Neural progenitor cell (in vitro differentiated cells): ENCODE results near the gene LRRTM3. TPM values are rescaled to one million over a fixed set of nuclear protein-coding genes. Genes with fewer than 3 reads are reported as not detected.
A peak's percentile ranks its signal among the peaks of the same experiment; 100 is the strongest.

Experiments used
- DNase-seq: peaks from one replicate; pipeline ENCODE4 v3.0.0-alpha.2; 2016; ENCODE audit warnings: low spot score
- H2AFZ ChIP-seq: fragments of 200-600 bp; sonication (generic); replicated peaks from 2 replicates; pipeline ENCODE4 v1.6.1; 2016; ENCODE audit warnings: antibody characterized with exemption
- H3F3A ChIP-seq: fragments of 200-600 bp; sonication (generic); 2 replicates; pipeline ENCODE4 v1.6.1; 2016; ENCODE audit warnings: antibody characterized with exemption, low read depth
- H3K27ac ChIP-seq: fragments of 200-600 bp; sonication (generic); 2 replicates; pipeline ENCODE4 v1.5.1; 2016; ENCODE audit warnings: mild to moderate bottlenecking
- H3K27me3 ChIP-seq: fragments of 200-600 bp; sonication (generic); 2 replicates; pipeline ENCODE4 v1.6.1; 2016; ENCODE audit warnings: mild to moderate bottlenecking, moderate library complexity
- H3K36me3 ChIP-seq: fragments of 200-600 bp; sonication (generic); 2 replicates; pipeline ENCODE4 v1.5.1; 2016
- H3K4me1 ChIP-seq: fragments of 200-600 bp; sonication (generic); 2 replicates; pipeline ENCODE4 v1.6.1; 2016; ENCODE audit warnings: mixed run types
- H3K4me2 ChIP-seq: fragments of 200-600 bp; sonication (generic); 2 replicates; pipeline ENCODE4 v1.6.1; 2016
- H3K4me3 ChIP-seq: fragments of 200-600 bp; sonication (generic); 2 replicates; pipeline ENCODE4 v1.5.1; 2016
- H3K79me2 ChIP-seq: fragments of 200-600 bp; sonication (generic); 2 replicates; pipeline ENCODE4 v1.6.1; 2016; ENCODE audit warnings: low read depth
- H3K9ac ChIP-seq: fragments of 200-600 bp; sonication (generic); 2 replicates; pipeline ENCODE4 v1.6.1; 2016
- H3K9me3 ChIP-seq: fragments of 200-600 bp; sonication (generic); 2 replicates; pipeline ENCODE4 v1.5.1; 2016; ENCODE audit warnings: low read depth
- H4K20me1 ChIP-seq: fragments of 200-600 bp; sonication (generic); 2 replicates; pipeline ENCODE4 v1.6.1; 2016; ENCODE audit warnings: low read depth
- H3K27ac Mint-ChIP-seq: 3 replicates; pipeline ENCODE4 v1.8.0; 2021; ENCODE audit warnings: mixed read lengths
- H3K27me3 Mint-ChIP-seq: 2 replicates; pipeline ENCODE4 v1.8.0; 2022; ENCODE audit warnings: low read depth, mild to moderate bottlenecking, inconsistent platforms, moderate library complexity, mixed read lengths; ENCODE audit not compliant: insufficient read depth
- H3K36me3 Mint-ChIP-seq: 3 replicates; pipeline ENCODE4 v1.8.0; 2021; ENCODE audit warnings: mixed read lengths
- H3K4me1 Mint-ChIP-seq: 3 replicates; pipeline ENCODE4 v1.8.0; 2021; ENCODE audit warnings: mixed read lengths
- H3K4me3 Mint-ChIP-seq: 3 replicates; pipeline ENCODE4 v1.8.0; 2021; ENCODE audit warnings: mild to moderate bottlenecking, moderate library complexity, mixed read lengths
- H3K9me3 Mint-ChIP-seq: 3 replicates; pipeline ENCODE4 v1.8.0; 2020; ENCODE audit warnings: mixed read lengths
- CTCF ChIP-seq: fragments of 200-600 bp; sonication (generic); IDR thresholded peaks from 2 replicates; pipeline ENCODE4 v1.5.1; 2017; ENCODE audit warnings: antibody characterized with exemption, mild to moderate bottlenecking
- EZH2 ChIP-seq: fragments of 200-600 bp; sonication (generic); IDR thresholded peaks from 2 replicates; pipeline ENCODE4 v1.6.1; 2017; ENCODE audit warnings: antibody characterized with exemption, mild to moderate bottlenecking, moderate library complexity
- EZH2phosphoT487 ChIP-seq: fragments of 200-600 bp; sonication (generic); IDR thresholded peaks from 2 replicates; pipeline ENCODE4 v1.6.1; 2017; ENCODE audit warnings: antibody characterized with exemption
- total RNA-seq: library from RNA; depleted of rRNA; stranded (reverse); fragments of >200 nt; gene quantifications from 2 replicates; pipeline ENCODE4 v1.2.3, GENCODE V29; 2015; ENCODE audit warnings: low replicate concordance

LRRTM3 gene
- total RNA-seq, 1 donor from 2014 or later: not detected

DNA sequence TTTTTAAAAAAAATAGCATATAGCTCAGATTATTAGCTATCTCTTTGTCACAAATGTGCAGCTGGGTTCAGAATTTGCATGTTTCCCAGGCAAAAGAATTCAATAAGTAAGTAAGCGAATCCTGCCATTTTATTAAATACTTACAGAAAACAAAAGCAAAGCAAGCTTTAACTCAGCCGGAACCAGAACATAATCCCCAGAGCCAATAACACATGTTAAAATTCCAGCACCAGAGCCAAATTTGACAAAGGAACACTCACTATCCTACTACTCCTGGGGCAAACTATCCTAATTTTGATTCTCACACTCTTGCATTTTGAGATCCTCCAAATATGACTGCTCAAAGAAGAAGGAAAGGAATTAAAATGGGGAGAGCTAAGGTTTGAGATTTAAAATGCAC lies 32.6 kb downstream of the LRRTM3 start:
- Mint-ChIP-seq H3K36me3 (no peaks in the 10 kb centered on the region), H3K27ac (peak overlapping the region; percentile 97), H3K27me3 (no peaks in the 10 kb centered on the region), H3K9me3 (peaks cover 3% of the 10 kb centered on the region), H3K4me1 (peaks cover 26% of the 10 kb centered on the region), H3K4me3 (no peak overlapping the region)
- no peak overlapping the region for H3K4me3 ChIP-seq
- no peak overlapping the region for H3K27ac ChIP-seq
- H3F3A ChIP-seq: no peaks in the 10 kb centered on the region
- no peaks in the 10 kb centered on the region for H3K36me3 ChIP-seq
- peak overlapping the region; percentile 58 for H3K4me2 ChIP-seq
- H3K9me3 ChIP-seq: no peaks in the 10 kb centered on the region
- no peak for DNase-seq
- peaks cover 15% of the 10 kb centered on the region for H3K4me1 ChIP-seq
- H3K9ac ChIP-seq: no peak overlapping the region
- no peaks in the 10 kb centered on the region for H4K20me1 ChIP-seq
- peak overlapping the region; percentile 15 for H2AFZ ChIP-seq
- no peak for TF ChIP-seq CTCF
- no peak for TF ChIP-seq EZH2phosphoT487
- TF ChIP-seq EZH2: no peak
- no peaks in the 10 kb centered on the region for H3K79me2 ChIP-seq
- no peaks in the 10 kb centered on the region for H3K27me3 ChIP-seq

DNA sequence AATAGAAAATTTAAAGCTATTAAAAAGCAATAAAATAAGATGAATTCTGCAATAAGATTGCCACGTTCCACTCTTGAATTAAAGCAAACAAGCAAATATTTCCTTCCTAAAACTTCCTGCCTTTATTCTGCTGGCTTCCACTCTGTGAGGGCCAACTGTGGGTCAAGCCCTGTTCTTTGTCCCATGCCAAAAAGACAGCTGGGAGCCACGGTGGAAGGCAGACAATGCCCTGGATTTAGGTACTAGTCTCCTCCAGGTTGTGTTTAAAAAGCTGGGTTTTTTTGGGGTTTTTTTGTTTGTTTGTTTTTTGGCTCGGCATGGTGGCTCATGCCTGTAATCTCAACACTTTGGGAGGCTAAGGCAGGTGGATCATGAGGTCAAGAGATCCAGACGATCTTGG lies 39.1 kb downstream of the LRRTM3 start:
- Histone ChIP-seq H3K4me2 (no peak overlapping the region), H3K4me1 (peaks cover 8% of the 10 kb centered on the region), H3K27ac (peak overlapping the region; percentile 2), H3K4me3 (no peak overlapping the region), H4K20me1 (no peaks in the 10 kb centered on the region), H3F3A (no peaks in the 10 kb centered on the region), H2AFZ (no peak overlapping the region), H3K9me3 (no peaks in the 10 kb centered on the region), H3K27me3 (no peaks in the 10 kb centered on the region), H3K36me3 (no peaks in the 10 kb centered on the region), H3K9ac (no peak overlapping the region), H3K79me2 (no peaks in the 10 kb centered on the region)
- peak; percentile 35 for DNase-seq
- H3K27ac Mint-ChIP-seq: no peak overlapping the region
- H3K27me3 Mint-ChIP-seq: no peaks in the 10 kb centered on the region
- H3K4me3 Mint-ChIP-seq: no peak overlapping the region
- H3K9me3 Mint-ChIP-seq: peaks cover 3% of the 10 kb centered on the region
- H3K36me3 Mint-ChIP-seq: peaks cover 2% of the 10 kb centered on the region
- H3K4me1 Mint-ChIP-seq: peaks cover 3% of the 10 kb centered on the region
- TF ChIP-seq CTCF: no peak
- TF ChIP-seq EZH2phosphoT487: no peak
- TF ChIP-seq EZH2: no peak

- Histone ChIP-seq H3K4me2 (no peak overlapping the region), H3F3A (no peaks in the 10 kb centered on the region), H2AFZ (no peak overlapping the region), H3K27me3 (no peaks in the 10 kb centered on the region), H3K9me3 (no peaks in the 10 kb centered on the region), H3K4me3 (no peak overlapping the region), H3K4me1 (no peaks in the 10 kb centered on the region), H3K36me3 (no peaks in the 10 kb centered on the region), H3K79me2 (no peaks in the 10 kb centered on the region), H3K9ac (no peak overlapping the region), H4K20me1 (no peaks in the 10 kb centered on the region), H3K27ac (no peak overlapping the region)
- Mint-ChIP-seq H3K9me3 (no peaks in the 10 kb centered on the region), H3K27me3 (no peaks in the 10 kb centered on the region), H3K36me3 (no peaks in the 10 kb centered on the region), H3K27ac (no peak overlapping the region), H3K4me1 (no peaks in the 10 kb centered on the region), H3K4me3 (no peak overlapping the region)
- TF ChIP-seq EZH2phosphoT487 (no peak), CTCF (no peak), EZH2 (no peak)
- DNase-seq: no peak
Measured at GRCh38 chr10:66980246-66980815, 54.5 kb downstream of the LRRTM3 start.
